H1 (cell line): Measurements from ENCODE around the gene PLD3. TPM values are rescaled to one million over a fixed set of nuclear protein-coding genes. Genes with fewer than 3 reads are reported as not detected.

Experiments used
- CTCF ChIA-PET: fragments of 300-600 bp; sonication (Branson Sonifier 250); formaldehyde crosslinking; loops from one replicate; lab custom pipeline; 2021; ENCODE audit not compliant: partially characterized antibody; lab: Charles Lee
- POLR2A ChIA-PET: fragments of 300-600 bp; sonication (Branson Sonifier 250); formaldehyde crosslinking; loops from one replicate; lab custom pipeline; 2021; ENCODE audit warnings: inconsistent platforms; ENCODE audit not compliant: partially characterized antibody; lab: Charles Lee
- DNase-seq, 2 experiments: peaks; one replicate each; pipeline versions ENCODE4 v3.0.0 to v3.0.0-alpha.2; 2010 to 2022; ENCODE audit warnings: low spot score in 2 of 2, low read depth in 1 of 2, mixed read lengths in 1 of 2
- FAIRE-seq: peaks from 2 replicates; lab custom pipeline; 2011; peaks lifted over from hg19 to GRCh38; lab: Jason Lieb, UNC
- H2AFZ ChIP-seq: 2 replicates; pipeline ENCODE4 v1.8.1; 2012; ENCODE audit warnings: low read length, inconsistent platforms
- H2AK5ac ChIP-seq: 2 replicates; pipeline ENCODE4 v1.6.1; 2013; ENCODE audit warnings: low read depth, low read length
- H2BK120ac ChIP-seq: replicated peaks from 2 replicates; pipeline ENCODE3; 2013; ENCODE audit warnings: low read depth, low read length, inconsistent platforms
- H2BK12ac ChIP-seq: 2 replicates; pipeline ENCODE4 v1.6.1; 2013; ENCODE audit warnings: low read depth, low read length
- H2BK15ac ChIP-seq: 2 replicates; pipeline ENCODE4 v1.6.1; 2013; ENCODE audit warnings: low read length
- H2BK20ac ChIP-seq: 2 replicates; pipeline ENCODE4 v1.6.1; 2013; ENCODE audit warnings: low read length
- H2BK5ac ChIP-seq: 2 replicates; pipeline ENCODE4 v1.6.1; 2013; ENCODE audit warnings: low read depth, low read length
- H3K14ac ChIP-seq: 2 replicates; pipeline ENCODE4 v1.6.1; 2013; ENCODE audit warnings: inconsistent platforms; ENCODE audit not compliant: insufficient read length
- H3K18ac ChIP-seq: 2 replicates; pipeline ENCODE4 v1.6.1; 2013; ENCODE audit warnings: low read length; ENCODE audit errors: extremely low read depth
- H3K23ac ChIP-seq: 2 replicates; pipeline ENCODE4 v1.6.1; 2013; ENCODE audit warnings: inconsistent platforms; ENCODE audit not compliant: insufficient read length
- H3K23me2 ChIP-seq: 2 replicates; pipeline ENCODE4 v1.6.1; 2013; ENCODE audit warnings: low read depth, low read length
- H3K27ac ChIP-seq: 2 replicates; pipeline ENCODE4 v1.6.1; 2011; ENCODE audit warnings: low read depth, low read length, inconsistent platforms
- H3K27me3 ChIP-seq, 4 experiments: replicated peaks in 1 of 4; 1 replicate in 1 of 4; 2 replicates in 3 of 4; pipeline versions ENCODE4 v1.6.1 to v1.8.1; 2011 to 2013; ENCODE audit warnings: low read length in 3 of 4, mild to moderate bottlenecking in 3 of 4, inconsistent platforms in 2 of 4, mixed read lengths in 2 of 4, moderate library complexity in 1 of 4; ENCODE audit not compliant: control insufficient read depth in 3 of 4, insufficient read depth in 3 of 4; ENCODE audit errors: extremely low read depth in 1 of 4
- H3K36me3 ChIP-seq, 4 experiments: 2 replicates each; pipeline versions ENCODE4 v1.6.1 to v1.8.1; 2011 to 2013; ENCODE audit warnings: mild to moderate bottlenecking in 4 of 4, low read length in 3 of 4, moderate library complexity in 2 of 4, control low read depth in 1 of 4, inconsistent platforms in 1 of 4; ENCODE audit not compliant: insufficient read depth in 4 of 4, control insufficient read depth in 2 of 4
- H3K4ac ChIP-seq: replicated peaks from 2 replicates; pipeline ENCODE3; 2013; ENCODE audit warnings: low read length, low read depth, mixed read lengths, inconsistent platforms; ENCODE audit not compliant: insufficient read length
- H3K4me1 ChIP-seq, 4 experiments: replicated peaks in 1 of 4; 1 replicate in 1 of 4; 2 replicates in 3 of 4; pipeline versions ENCODE4 v1.6.1 to v1.8.1; 2011 to 2013; ENCODE audit warnings: low read length in 3 of 4, inconsistent platforms in 2 of 4, mixed read lengths in 1 of 4; ENCODE audit not compliant: insufficient read depth in 4 of 4, control insufficient read depth in 3 of 4
- H3K4me2 ChIP-seq, 2 experiments: 2 replicates each; pipeline versions ENCODE4 v1.6.1 to v1.8.1; 2011 to 2013; ENCODE audit warnings: low read depth in 2 of 2, low read length in 2 of 2, control low read depth in 1 of 2, inconsistent platforms in 1 of 2, mild to moderate bottlenecking in 1 of 2; ENCODE audit not compliant: insufficient read depth in 1 of 2
- H3K4me3 ChIP-seq, 4 experiments: fragments of 200-600, 300-600 bp in 1 of 4; sonication (generic), shearing (Covaris generic), sonication (Bioruptor Twin) in 1 of 4; 2 replicates each; pipeline versions ENCODE4 v1.5.1 to v1.8.1; 2011 to 2016; ENCODE audit warnings: low read length in 4 of 4, low read depth in 3 of 4, control low read depth in 2 of 4, inconsistent platforms in 2 of 4, mild to moderate bottlenecking in 2 of 4, mixed read lengths in 1 of 4, moderate library complexity in 1 of 4; ENCODE audit not compliant: insufficient read depth in 2 of 4; ENCODE audit errors: extremely low read depth in 1 of 4
- H3K56ac ChIP-seq: replicated peaks from 2 replicates; pipeline ENCODE3; 2013; ENCODE audit warnings: low read depth, mild to moderate bottlenecking, mixed read lengths, low read length, inconsistent platforms; ENCODE audit not compliant: insufficient read length
- H3K79me1 ChIP-seq: 2 replicates; pipeline ENCODE4 v1.6.1; 2013; ENCODE audit warnings: low read depth, low read length, control low read depth
- H3K79me2 ChIP-seq, 2 experiments: 2 replicates each; pipeline versions ENCODE4 v1.6.1 to v1.8.1; 2012 to 2013; ENCODE audit warnings: low read length in 2 of 2, mild to moderate bottlenecking in 2 of 2, inconsistent platforms in 1 of 2; ENCODE audit not compliant: insufficient read depth in 2 of 2, control insufficient read depth in 1 of 2
- H3K9ac ChIP-seq, 4 experiments: replicated peaks in 1 of 4; 1 replicate in 1 of 4; 2 replicates in 3 of 4; pipeline versions ENCODE4 v1.6.1 to v1.8.1; 2011 to 2013; ENCODE audit warnings: low read depth in 3 of 4, low read length in 3 of 4, control low read depth in 2 of 4, mild to moderate bottlenecking in 2 of 4, moderate library complexity in 2 of 4, inconsistent platforms in 1 of 4; ENCODE audit errors: extremely low read depth in 1 of 4
- H3K9me3 ChIP-seq, 2 experiments: 2 replicates each; pipeline versions ENCODE4 v1.6.1 to v1.8.1; 2012 to 2013; ENCODE audit warnings: mild to moderate bottlenecking in 2 of 2, moderate library complexity in 2 of 2, control low read depth in 1 of 2, inconsistent platforms in 1 of 2, low read depth in 1 of 2, low read length in 1 of 2, mixed read lengths in 1 of 2; ENCODE audit not compliant: insufficient read depth in 2 of 2
- H4K20me1 ChIP-seq, 2 experiments: replicated peaks in 1 of 2; 2 replicates each; pipeline versions ENCODE3 to v1.8.1; 2011 to 2013; ENCODE audit warnings: inconsistent platforms in 2 of 2, low read length in 2 of 2, mild to moderate bottlenecking in 1 of 2; ENCODE audit not compliant: insufficient read depth in 2 of 2, control insufficient read depth in 1 of 2
- H4K5ac ChIP-seq: 2 replicates; pipeline ENCODE4 v1.6.1; 2013; ENCODE audit warnings: low read length, low read depth, mixed read lengths, inconsistent platforms; ENCODE audit not compliant: insufficient read length
- H4K8ac ChIP-seq: 2 replicates; pipeline ENCODE4 v1.8.0; 2013; ENCODE audit warnings: mild to moderate bottlenecking, moderate library complexity, low read length, inconsistent platforms; ENCODE audit not compliant: insufficient read depth; ENCODE audit errors: extremely low read depth
- H4K91ac ChIP-seq: replicated peaks from 2 replicates; pipeline ENCODE3; 2013; ENCODE audit warnings: low read length, mixed read lengths, inconsistent platforms; ENCODE audit not compliant: insufficient read length
- ATF2 ChIP-seq: IDR thresholded peaks from 2 replicates; pipeline ENCODE4 v1.6.1; 2012; ENCODE audit warnings: low read length, inconsistent platforms
- CTBP2 ChIP-seq: IDR thresholded peaks from 2 replicates; pipeline ENCODE4 v1.7.0; 2011; ENCODE audit warnings: borderline replicate concordance, mild to moderate bottlenecking, moderate library complexity, mixed read lengths, low read length; ENCODE audit not compliant: insufficient read depth, insufficient read length
- CTCF ChIP-seq, 3 experiments: IDR thresholded peaks; 1 replicate in 2 of 3; 2 replicates in 1 of 3; pipeline versions ENCODE4 v1.5.1 to v1.6.1; 2011; ENCODE audit warnings: low read length in 3 of 3, mild to moderate bottlenecking in 3 of 3, inconsistent platforms in 2 of 3, low read depth in 1 of 3, moderate library complexity in 1 of 3; ENCODE audit not compliant: insufficient read depth in 1 of 3; ENCODE audit errors: control extremely low read depth in 1 of 3
- NRF1 ChIP-seq: IDR thresholded peaks from 2 replicates; pipeline ENCODE4 v1.6.1; 2011; ENCODE audit warnings: mild to moderate bottlenecking, low read depth, low read length, improper control_type of control experiment
- RBBP5 ChIP-seq: IDR thresholded peaks from 2 replicates; pipeline ENCODE4 v1.7.1; 2012; ENCODE audit warnings: low read depth, mild to moderate bottlenecking, inconsistent platforms, low read length, moderate library complexity, borderline replicate concordance
- SAP30 ChIP-seq: fragments of 300-600 bp; sonication (generic); IDR thresholded peaks from 2 replicates; pipeline ENCODE4 v1.7.1; 2012; ENCODE audit warnings: low read length, moderate library complexity, mild to moderate bottlenecking, inconsistent platforms; ENCODE audit not compliant: insufficient read depth, insufficient replicate concordance
- TAF1 ChIP-seq: IDR thresholded peaks from 2 replicates; pipeline ENCODE4 v1.6.1; 2011; ENCODE audit warnings: mild to moderate bottlenecking, low read depth, low read length
- WGBS, 2 experiments: shearing (Covaris generic) in 1 of 2; methylation state at CpG; one replicate each; pipeline versions ENCODE4 v1.1.6 to v1.1.7; 2013 to 2015; ENCODE audit warnings: low lambda C conversion rate in 2 of 2, mixed read lengths in 2 of 2, inconsistent platforms in 1 of 2, low coverage in 1 of 2, missing lambda C conversion rate in 1 of 2; ENCODE audit not compliant: insufficient replicate concordance in 2 of 2, insufficient coverage in 1 of 2, insufficient read length in 1 of 2; ENCODE audit errors: extremely low coverage in 1 of 2, missing lambda C conversion rate in 1 of 2; 5-methylcytosine and 5-hydroxymethylcytosine counted together
- polyA plus RNA-seq, 7 experiments: library from polyadenylated mRNA; depleted of rRNA in 3 of 7; stranded (reverse) in 5 of 7; unstranded in 2 of 7; fragments of >200 nt in 5 of 7; fragments of 200-250 nt in 2 of 7; gene quantifications; 1 replicate in 5 of 7; 2 replicates in 1 of 7; 4 replicates in 1 of 7; pipeline versions ENCODE4 v1.2.1 to v1.2.3, GENCODE V29; 2011 to 2013; ENCODE audit warnings: missing spikeins in 2 of 7, mixed read lengths in 2 of 7
- total RNA-seq: library from RNA; stranded (reverse); fragmentation: NEBNext Ultra II Directional; extraction: Animal tissue kit (Norgen Biotek cat#: 25700); gene quantifications from 2 replicates; pipeline ENCODE4 v1.2.1, GENCODE V29; 2021

Gene PLD3
- total and polyA plus RNA-seq, 2 of the 8 experiments (the other 6 are each of a cell fraction or from before 2014, with no cell fraction given): 180 to 543 TPM

- 90% methylated on average over 2 of the region's 2 CpGs; no CpG with 5 or more reads in 1 of the 2 experiments for WGBS, 2 experiments
- CTCF ChIA-PET: interaction anchor here (0.8 kb wide), 2 partner anchors 29 to 32 kb away, joined by 3 read pairs; no protein-coding TSS in a partner anchor
These were observed 11.9 kb upstream of the PLD3 start for GRCh38 chr19:40336601-40336900.

More at GRCh38 chr19:40336601-40336900, 11.9 kb upstream of the PLD3 start:
- no peaks in the 10 kb centered on the region; a peak in 1 of 4 replicates for H3K79me2 ChIP-seq
- H3K9ac ChIP-seq: no peak overlapping the region
- H2BK5ac ChIP-seq: no peak overlapping the region
- no peak overlapping the region for H3K4ac ChIP-seq
- no peak overlapping the region for H2BK20ac ChIP-seq
- no peaks in the 10 kb centered on the region for H3K27me3 ChIP-seq
- no peaks in the 10 kb centered on the region for H3K4me1 ChIP-seq
- H3K27ac ChIP-seq: no peak overlapping the region
- no peaks in the 10 kb centered on the region for H3K9me3 ChIP-seq
- no peak overlapping the region for H2AK5ac ChIP-seq
- no peak overlapping the region for H2BK15ac ChIP-seq
- POLR2A ChIA-PET: no interaction called here
- no peak overlapping the region for H3K14ac ChIP-seq
- H2AFZ ChIP-seq: no peak overlapping the region
- H2BK12ac ChIP-seq: no peak overlapping the region
- no peak overlapping the region for H4K5ac ChIP-seq
- H3K4me2 ChIP-seq: no peak overlapping the region
- FAIRE-seq: no peak
- no peak overlapping the region for H4K91ac ChIP-seq
- peaks cover 0 to 6% (median 4%) of the 10 kb centered on the region in 4 experiments; a peak in 6 of 8 replicates for H3K36me3 ChIP-seq
- H3K18ac ChIP-seq: no peak overlapping the region
- H4K8ac ChIP-seq: no peak overlapping the region
- H3K23ac ChIP-seq: no peak overlapping the region
- H3K4me3 ChIP-seq: no peak overlapping the region
- H3K79me1 ChIP-seq: no peaks in the 10 kb centered on the region
- DNase-seq: no peak
- no peaks in the 10 kb centered on the region for H3K23me2 ChIP-seq
- TF ChIP-seq RBBP5: no peak
- TF ChIP-seq NRF1: no peak
- TF ChIP-seq SAP30: no peak
- no peak for TF ChIP-seq CTCF (IDR thresholded peaks at IDR 0.05; ENCODE audit: control extremely low read depth in 1 of 3, insufficient read depth in 1 of 3, low read depth in 1 of 3, low read length in 3 of 3)
- no peak for TF ChIP-seq ATF2
- TF ChIP-seq TAF1: no peak
- no peak for TF ChIP-seq CTBP2
- no peak overlapping the region for H2BK120ac ChIP-seq
- H3K56ac ChIP-seq: no peak overlapping the region
- H4K20me1 ChIP-seq: no peaks in the 10 kb centered on the region
